Parathyroid adenoma (tissue), 2 donors: ENCODE results near the gene SLC25A51.
"Not testable (repeated sequence)": the region's sequence is repeated elsewhere in the genome, so short reads cannot be mapped to it uniquely, and the experiment has no call there.

Source experiments
- H2AFZ ChIP-seq: fragments of 300-600 bp; sonication (generic); one replicate; pipeline ENCODE4 v1.7.0; 2017; ENCODE audit warnings: antibody characterized with exemption, mild to moderate bottlenecking
- H3K27ac ChIP-seq: fragments of 300-600 bp; sonication (generic); one replicate; pipeline ENCODE4 v1.7.0; 2017
- H3K27me3 ChIP-seq: fragments of 300-600 bp; sonication (generic); one replicate; pipeline ENCODE4 v1.7.0; 2017; ENCODE audit warnings: low read length; ENCODE audit not compliant: control insufficient read depth, insufficient read depth
- H3K36me3 ChIP-seq: fragments of 300-600 bp; sonication (generic); one replicate; pipeline ENCODE4 v1.7.0; 2017; ENCODE audit warnings: low read length; ENCODE audit not compliant: control insufficient read depth, insufficient read depth
- H3K4me1 ChIP-seq: fragments of 300-600 bp; sonication (generic); one replicate; pipeline ENCODE4 v1.7.0; 2017; ENCODE audit warnings: control low read depth
- H3K4me2 ChIP-seq: fragments of 300-600 bp; sonication (generic); one replicate; pipeline ENCODE4 v1.7.0; 2017; ENCODE audit warnings: low read length
- H3K4me3 ChIP-seq: fragments of 300-600 bp; sonication (generic); one replicate; pipeline ENCODE4 v1.7.0; 2017; ENCODE audit warnings: low read depth, low read length
- H3K79me2 ChIP-seq: fragments of 300-600 bp; sonication (generic); one replicate; pipeline ENCODE4 v1.7.0; 2017; ENCODE audit warnings: control low read depth
- H3K9ac ChIP-seq: fragments of 300-600 bp; sonication (generic); one replicate; pipeline ENCODE4 v1.7.0; 2017; ENCODE audit warnings: mild to moderate bottlenecking
- H3K9me3 ChIP-seq: fragments of 300-600 bp; sonication (generic); one replicate; pipeline ENCODE4 v1.7.0; 2017; ENCODE audit warnings: low read length; ENCODE audit not compliant: control insufficient read depth
- CTCF ChIP-seq: fragments of 300-600 bp; sonication (generic); IDR thresholded peaks from one replicate; pipeline ENCODE4 v1.7.0; 2017; ENCODE audit warnings: antibody characterized with exemption, mild to moderate bottlenecking
- donor health status: primary hyperparathyroidism.

Gene SLC25A51

GRCh38 chr9:37889536-37889935, 14.4 kb downstream of the SLC25A51 start:
- Histone ChIP-seq H3K9ac (no peak overlapping the region), H2AFZ (no peak overlapping the region), H3K79me2 (no peaks in the 10 kb centered on the region), H3K4me3 (no peak overlapping the region), H3K27ac (no peak overlapping the region), H3K36me3 (no peaks in the 10 kb centered on the region), H3K27me3 (no peaks in the 10 kb centered on the region), H3K4me1 (no peaks in the 10 kb centered on the region), H3K9me3 (no peaks in the 10 kb centered on the region), H3K4me2 (no peak overlapping the region)
- TF ChIP-seq CTCF, result no peak

- not testable (repeated sequence) for H3K27me3 ChIP-seq, H3K9me3 ChIP-seq, H3K4me2 ChIP-seq, H3K4me1 ChIP-seq, H3K27ac ChIP-seq, H2AFZ ChIP-seq, H3K9ac ChIP-seq, H3K4me3 ChIP-seq, H3K36me3 ChIP-seq, H3K79me2 ChIP-seq
Observed at GRCh38 chr9:37887977-37888583, 15.8 kb downstream of the SLC25A51 start.

- TF ChIP-seq CTCF, result no peak
- no peak overlapping the region for H2AFZ ChIP-seq
- H3K4me1 ChIP-seq, result no peaks in the 10 kb centered on the region
Observed at GRCh38 chr9:37880916-37881479, 22.9 kb downstream of the SLC25A51 start.

GRCh38 chr9:37876376-37876775, 27.6 kb downstream of the SLC25A51 start:
- H3K9ac ChIP-seq, result no peak overlapping the region
- TF ChIP-seq CTCF, result no peak
- no peaks in the 10 kb centered on the region for H3K36me3 ChIP-seq
- no peak overlapping the region for H2AFZ ChIP-seq
- no peaks in the 10 kb centered on the region for H3K9me3 ChIP-seq
- no peaks in the 10 kb centered on the region for H3K27me3 ChIP-seq
- H3K27ac ChIP-seq, result no peak overlapping the region
- H3K4me3 ChIP-seq, result no peak overlapping the region
- H3K4me2 ChIP-seq, result no peak overlapping the region
- no peaks in the 10 kb centered on the region for H3K79me2 ChIP-seq
- H3K4me1 ChIP-seq, result no peaks in the 10 kb centered on the region

More at GRCh38 chr9:37880916-37881479, 22.9 kb downstream of the SLC25A51 start:
- Histone ChIP-seq H3K9ac (no peak overlapping the region), H3K4me3 (no peak overlapping the region), H3K36me3 (no peaks in the 10 kb centered on the region), H3K27me3 (no peaks in the 10 kb centered on the region), H3K27ac (no peak overlapping the region), H3K9me3 (no peaks in the 10 kb centered on the region), H3K4me2 (no peak overlapping the region), H3K79me2 (no peaks in the 10 kb centered on the region)

GRCh38 chr9:37873955-37874354, 30.0 kb downstream of the SLC25A51 start:
- no peak overlapping the region for H3K4me2 ChIP-seq
- H3K27me3 ChIP-seq, result no peaks in the 10 kb centered on the region
- no peaks in the 10 kb centered on the region for H3K36me3 ChIP-seq
- no peak overlapping the region for H3K9ac ChIP-seq
- H3K9me3 ChIP-seq, result no peaks in the 10 kb centered on the region
- H3K27ac ChIP-seq, result no peak overlapping the region
- H3K4me1 ChIP-seq, result no peaks in the 10 kb centered on the region
- H2AFZ ChIP-seq, result no peak overlapping the region
- H3K4me3 ChIP-seq, result no peak overlapping the region
- H3K79me2 ChIP-seq, result no peaks in the 10 kb centered on the region
- TF ChIP-seq CTCF, result no peak
